ENCODE measurements around the gene BUD13.

GRCh38 chr11:116792144-116792868 lies 19.5 kb upstream of the BUD13 start:
- TF ChIP-seq CTCF (IDR thresholded peaks at IDR 0.05) (no peak), POLR2A (IDR thresholded peaks at IDR 0.05) (no peak)

Measured in Peyer's patch (tissue), 4 donors.